GM21529 (cell line): ENCODE data around the gene NCS1.

Source experiments
- ATAC-seq: cut with Tn5 transposase; IDR thresholded peaks from one replicate; pipeline ENCODE4 v1.9.1; 2021; ENCODE audit not compliant: unreplicated experiment

The NCS1 gene

DNA sequence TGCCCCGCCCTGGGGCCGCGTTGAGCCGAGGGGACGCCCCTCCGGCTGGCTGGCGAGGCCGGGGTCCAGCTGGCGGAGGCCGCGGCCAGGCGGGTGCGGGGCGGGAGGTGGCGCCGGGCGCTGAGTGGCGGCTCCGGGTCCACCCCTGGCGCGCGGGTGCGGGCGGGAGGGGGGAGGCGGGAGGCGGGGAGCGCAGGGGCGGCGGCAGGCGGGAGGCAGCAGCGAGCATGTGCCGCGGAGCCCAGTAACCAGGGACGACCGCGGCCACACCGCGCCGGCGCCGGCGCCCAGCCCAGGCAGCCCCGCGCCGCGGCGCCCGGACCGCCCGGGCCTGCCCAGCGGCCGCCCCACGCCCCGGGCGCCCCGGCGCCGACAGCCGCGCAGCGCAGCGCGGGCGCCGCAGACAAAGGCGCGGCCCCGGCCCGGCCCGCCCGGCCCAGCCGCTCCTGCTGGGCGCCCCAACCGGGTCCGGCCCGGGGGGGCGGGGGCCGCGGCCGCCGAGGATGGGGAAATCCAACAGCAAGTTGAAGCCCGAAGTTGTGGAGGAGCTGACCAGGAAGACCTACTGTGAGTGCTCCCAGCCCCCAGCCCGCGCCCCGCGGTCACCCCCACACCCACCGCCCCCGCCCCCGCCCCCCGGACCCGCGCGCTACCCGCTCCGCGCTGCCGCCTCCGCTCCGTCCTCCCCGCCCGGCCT is at the start of gene NCS1:
Gene NCS1, plus strand, starts transcription at position 244 of the 697 bp plus-strand sequence. Its CDS starts 260 bp downstream, at position 504.
- no peak for ATAC-seq

DNA sequence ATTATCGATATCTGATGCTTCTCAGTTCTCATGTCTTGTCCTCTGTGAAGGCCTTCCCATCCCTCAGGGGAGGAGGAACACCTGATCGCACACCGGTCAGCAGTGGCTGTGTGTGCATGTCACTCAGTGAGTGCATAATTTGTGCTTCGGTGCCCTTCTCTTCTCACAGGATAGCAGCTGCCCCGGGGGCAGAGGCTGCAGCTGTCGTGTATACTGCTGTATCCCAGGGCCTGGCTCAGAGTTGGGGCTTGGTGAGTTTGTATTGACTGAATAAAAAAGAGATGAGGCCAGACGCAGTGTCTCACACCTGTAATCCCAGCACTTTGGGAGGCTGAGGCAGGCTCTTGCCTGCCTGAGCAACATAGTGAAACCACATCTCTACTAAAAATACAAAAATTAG is 49.7 kb upstream of the NCS1 start:
- ATAC-seq = no peak

DNA sequence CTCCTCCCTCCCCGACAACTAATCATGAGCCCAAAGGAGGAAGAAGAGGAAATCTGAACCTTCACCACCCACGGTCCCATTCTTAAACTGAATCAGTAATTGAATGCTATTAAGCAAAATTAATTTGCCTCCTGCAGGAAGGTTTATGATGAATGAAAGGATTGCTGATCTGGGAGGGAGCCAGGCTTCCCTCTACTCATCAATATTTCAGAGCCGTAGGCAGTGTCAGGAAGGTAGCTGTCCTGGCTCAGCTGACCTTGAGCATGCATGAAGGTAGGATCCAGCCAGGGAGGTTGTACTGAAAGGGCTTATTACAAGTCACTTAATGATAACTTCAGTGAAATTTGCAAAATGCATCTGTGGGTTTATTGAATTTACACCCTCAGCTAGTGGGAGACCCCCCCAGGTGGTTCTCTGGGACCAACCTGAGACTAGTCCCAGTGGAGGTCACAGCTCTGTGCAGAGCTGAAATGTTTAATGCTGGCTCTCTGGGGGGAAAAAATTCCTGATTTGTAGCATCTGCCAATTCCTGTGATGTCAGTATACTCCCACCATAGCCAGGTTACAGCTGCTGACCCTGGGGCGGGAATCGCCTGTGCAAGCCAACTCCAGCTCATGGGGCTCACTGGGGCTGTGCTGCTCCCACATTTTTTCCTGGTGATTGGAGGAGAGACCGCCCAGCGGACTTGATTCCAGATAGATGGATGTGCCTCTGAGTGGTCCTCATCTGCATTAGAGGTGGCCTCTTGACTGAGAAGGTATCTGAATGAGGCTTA is 47.9 kb upstream of the NCS1 start:
- ATAC-seq = no peak

DNA sequence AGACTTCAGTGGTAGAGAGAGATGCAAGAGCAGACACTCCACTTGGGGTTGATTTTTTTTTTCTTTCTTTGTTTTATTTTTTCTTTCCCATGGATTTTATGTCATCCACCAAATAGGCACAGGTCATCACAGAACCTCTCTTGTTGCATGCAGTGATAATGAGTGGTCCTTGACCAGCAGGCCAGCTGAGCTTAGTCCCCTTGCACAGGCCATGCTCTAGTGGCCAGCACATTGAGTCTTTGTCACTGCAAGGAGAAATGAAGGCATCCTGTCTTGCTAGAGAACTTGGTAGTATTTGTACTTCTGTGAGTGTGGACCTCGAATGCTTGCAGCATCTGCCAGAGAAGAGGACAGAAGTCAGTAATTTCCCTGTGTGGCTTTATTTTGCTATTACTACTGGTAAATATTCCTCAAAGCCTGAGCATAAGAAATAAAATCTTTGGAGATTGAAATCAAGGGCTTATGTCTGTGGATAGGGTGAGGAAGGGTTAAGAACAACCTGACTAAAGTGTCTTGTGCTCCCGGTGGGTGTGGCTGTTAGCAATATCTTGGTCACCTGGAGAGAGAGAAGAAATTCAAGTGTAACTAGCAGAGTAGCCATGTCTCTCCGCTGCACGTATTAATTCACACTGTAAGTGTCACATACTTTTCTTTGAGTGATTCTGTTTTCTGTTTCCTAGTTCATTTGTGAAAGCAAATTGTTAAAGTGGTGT is 45.3 kb upstream of the NCS1 start:
- ATAC-seq = no peak

DNA sequence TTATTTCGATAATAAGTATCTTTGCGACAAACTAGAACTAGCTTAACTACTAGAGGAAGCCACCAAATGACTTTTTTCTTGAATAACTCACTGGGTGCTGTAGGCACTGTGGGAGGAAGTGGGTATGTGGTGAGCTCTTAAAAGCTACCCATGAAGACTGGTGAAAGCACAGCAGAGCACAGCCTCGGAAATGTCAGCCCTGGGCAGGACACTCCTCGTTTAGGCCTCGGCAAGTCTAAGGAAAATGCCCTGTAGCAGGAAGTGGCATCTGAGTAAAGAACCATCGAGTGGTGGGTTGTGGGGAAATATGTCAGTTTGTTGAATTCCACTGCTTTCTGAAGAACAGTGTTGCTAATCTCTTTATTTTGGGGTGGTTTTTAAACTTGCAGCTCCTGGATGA is 44.0 kb upstream of the NCS1 start:
- ATAC-seq = peak; percentile 45

DNA sequence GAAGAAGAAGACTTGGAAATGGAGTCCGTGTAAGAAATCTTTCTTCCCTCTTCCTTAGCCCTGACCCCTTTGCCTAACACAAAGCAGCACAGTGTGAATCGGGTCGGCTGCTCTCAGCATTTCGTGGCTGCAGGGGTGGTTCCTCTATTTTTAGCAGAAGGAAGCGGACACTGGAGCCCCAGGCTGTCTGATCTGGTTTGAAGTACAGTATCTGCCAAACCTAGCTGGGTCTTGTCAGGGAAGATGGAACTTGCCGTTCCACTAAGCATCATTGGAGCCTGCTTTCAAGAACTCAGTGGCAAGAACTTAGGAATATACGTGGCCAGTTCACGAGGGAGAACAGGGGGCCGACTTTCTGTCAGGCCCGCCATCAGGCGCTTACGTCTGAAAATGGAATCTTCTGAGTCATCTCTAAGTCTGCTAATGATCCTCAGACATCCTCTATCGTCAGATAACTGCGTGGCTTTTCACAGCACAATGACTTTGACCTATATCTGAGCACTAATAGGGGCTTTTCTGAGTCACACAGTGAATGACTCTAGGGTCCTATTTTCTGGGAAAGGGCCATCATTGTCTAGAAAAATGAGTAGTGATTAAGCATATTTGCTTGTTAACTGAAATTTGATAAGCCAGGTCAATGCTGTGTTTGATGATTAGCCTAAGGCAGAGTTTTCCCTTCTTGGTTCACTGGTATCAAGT is 43.3 kb upstream of the NCS1 start:
- ATAC-seq = peak; percentile 70

DNA sequence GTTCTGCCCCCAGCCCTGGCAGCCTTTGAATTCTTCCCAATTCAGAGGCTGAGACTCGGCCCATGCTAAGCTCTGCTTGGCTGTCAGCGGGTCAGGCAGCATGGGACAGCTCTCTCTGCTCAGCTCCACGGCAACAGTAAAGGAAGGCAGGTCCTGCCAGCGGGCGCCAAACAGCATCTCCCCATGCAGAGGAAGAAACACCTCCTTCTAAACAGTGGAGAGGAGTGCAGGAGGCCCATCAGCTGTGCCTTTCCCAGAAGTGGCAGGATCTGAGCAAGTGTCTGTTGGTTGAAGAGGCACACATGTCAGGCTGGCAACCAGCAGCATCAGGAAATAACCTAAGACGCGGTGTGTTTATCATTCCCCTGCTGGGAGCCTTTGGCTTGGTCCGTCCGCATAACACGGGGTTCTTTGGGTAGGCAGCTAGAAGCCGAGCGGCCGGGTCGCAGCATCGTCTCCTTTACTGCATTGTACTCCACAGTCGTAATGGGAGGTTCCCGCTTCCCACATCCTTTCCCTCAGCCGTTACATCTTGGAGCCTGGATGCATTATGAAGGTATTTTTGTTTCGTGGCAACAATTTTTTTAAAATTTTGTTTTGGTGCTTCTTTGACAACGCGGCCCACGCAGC is 42.7 kb upstream of the NCS1 start:
- peak; percentile 20 for ATAC-seq

DNA sequence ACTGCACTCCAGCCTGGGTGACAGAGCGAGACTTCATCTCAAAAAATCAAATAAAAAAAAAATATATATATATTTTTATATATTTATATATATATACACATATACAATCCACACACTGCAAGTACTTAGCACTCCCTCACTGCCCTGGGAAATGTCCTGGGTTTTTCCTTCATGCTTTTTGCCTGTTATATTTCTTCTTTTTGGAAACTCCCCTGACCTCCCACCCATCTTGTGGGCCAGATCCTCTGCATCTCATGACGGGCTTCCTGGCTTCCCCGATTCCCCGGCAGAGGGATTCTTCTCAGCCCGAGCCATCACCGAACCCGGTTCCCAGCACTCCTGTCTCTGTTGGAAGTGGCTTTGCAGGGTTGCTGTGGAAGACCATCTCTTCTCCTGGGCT is 39.5 kb upstream of the NCS1 start:
- ATAC-seq = no peak

DNA sequence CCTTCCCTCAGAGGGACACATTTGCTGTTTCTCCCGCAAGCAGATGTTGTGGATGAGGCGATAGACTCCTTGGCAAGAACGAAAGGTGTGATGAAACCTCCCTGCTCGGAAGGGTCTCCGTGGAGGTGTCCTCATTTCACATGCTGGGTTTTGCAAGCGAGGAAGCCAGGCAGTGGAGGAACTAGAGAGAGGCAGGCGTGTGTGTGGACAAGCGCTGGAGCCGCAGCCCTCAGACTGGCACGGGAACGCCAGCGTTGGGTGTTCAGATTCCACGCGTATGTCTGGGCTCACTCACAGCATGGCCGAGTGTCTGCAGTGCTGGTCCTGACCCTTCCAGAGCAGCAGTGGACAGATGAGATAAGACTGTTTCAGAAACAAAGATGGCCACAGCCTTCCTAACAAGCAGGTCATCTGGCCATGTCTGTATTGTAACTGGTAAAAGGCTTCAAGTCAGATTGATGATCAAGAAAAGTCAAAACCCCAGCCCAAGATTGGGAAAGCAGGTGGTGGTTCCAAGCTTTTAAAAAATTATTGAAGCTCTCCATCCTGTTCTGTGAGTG is 35.0 kb upstream of the NCS1 start:
- ATAC-seq = no peak

DNA sequence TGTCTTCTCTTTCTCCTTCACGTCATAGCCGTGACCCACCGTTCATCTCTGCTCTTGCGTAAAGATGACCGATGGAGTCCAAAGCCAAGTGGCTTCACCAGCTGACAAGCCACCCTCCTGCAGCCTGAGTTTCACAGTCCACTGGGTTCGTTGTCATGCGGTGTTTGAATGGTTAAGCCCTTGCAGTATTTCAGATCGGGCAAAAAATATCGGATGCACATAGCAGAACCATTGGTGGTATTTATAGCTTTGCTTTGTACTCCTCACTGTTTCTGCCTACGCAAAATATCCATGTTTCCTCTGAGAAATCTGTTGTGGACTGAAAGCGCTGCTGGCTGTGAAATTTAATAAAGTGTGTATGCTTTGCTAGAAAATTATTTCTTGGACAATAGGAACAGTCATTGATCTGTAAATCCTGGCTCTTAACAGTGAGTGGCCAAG is 34.5 kb upstream of the NCS1 start:
- ATAC-seq = no peak

DNA sequence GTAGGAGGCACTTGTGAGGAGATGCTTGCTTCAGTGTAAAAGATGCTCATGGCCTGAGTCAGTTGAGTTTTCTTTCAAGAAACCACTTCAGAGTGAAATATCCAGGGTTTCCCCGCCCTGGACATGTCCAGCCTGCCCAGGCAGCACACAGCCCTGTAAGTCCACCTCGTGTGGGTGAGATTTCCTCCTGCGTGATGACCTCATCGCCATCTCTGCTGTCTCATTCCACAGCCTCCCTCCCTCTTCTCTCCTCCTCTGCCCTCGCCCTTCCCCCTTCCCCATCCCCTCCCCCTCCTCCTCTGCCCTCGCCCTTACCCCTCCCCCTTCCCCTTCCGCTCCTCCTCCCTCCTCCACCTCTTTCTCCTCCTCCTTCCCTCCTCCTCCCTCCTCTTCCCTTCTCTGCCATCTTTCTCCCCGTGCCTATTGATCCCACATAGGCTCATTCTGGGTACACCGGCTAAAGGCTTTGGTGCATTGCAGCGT is 34.0 kb upstream of the NCS1 start:
- ATAC-seq = no peak

DNA sequence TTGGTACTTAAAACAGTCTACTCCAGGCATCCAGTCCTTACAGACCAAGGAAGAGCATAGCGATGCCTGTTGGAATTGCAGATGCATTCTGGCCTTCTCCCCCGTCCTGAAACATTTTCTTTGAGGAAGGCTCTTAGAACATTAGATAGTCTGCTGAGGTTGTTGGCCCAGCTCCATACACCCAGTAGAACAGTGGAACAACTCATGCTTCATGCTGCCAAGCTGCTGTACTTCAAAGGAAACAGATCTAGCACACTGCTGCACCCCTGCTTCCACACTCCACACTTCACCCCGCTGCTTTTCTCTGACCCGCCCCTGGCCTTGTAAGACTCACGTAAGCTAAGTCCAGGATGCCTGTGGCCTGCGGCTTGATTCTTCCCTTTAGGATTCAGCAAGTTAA is 33.4 kb upstream of the NCS1 start:
- no peak for ATAC-seq

DNA sequence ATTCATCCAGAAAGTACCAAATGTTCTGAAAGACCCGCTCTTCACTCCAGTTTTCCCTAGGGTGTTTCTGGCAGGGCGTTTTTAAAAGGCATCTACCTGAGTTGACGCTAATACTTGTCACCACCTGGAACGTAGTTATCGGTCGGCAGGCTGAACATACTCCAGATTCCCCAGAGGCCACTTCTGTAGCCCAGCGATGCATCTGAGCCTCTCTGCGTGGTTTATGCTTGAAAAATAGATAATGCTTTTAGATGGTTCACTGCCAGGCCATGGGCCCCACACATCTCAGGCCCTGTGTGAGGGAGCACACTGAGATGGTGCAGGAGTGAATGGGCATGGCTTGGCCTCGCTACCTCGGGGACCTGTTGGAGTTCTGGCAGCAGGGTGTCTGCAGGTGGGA is 33.0 kb upstream of the NCS1 start:
- ATAC-seq = no peak

DNA sequence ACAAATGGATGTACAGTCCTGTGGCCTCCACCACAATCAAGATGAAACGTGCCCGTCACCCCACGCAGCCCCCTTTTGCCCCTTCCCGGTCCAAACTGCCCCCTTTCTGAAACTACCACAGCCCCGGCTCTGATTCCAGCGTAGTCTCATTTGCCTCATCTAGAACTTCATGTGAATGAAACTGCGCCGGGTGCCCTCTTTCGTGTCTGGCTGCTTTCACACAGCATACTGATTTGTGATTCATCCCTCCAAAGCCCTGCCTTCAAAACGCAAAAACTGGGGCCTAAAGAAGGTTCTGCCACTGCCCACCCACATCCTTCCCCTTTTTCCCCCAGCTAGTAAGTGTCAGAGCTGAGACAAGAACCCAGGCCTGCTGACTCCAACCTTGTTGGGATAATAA is 31.5 kb upstream of the NCS1 start:
- ATAC-seq = no peak

DNA sequence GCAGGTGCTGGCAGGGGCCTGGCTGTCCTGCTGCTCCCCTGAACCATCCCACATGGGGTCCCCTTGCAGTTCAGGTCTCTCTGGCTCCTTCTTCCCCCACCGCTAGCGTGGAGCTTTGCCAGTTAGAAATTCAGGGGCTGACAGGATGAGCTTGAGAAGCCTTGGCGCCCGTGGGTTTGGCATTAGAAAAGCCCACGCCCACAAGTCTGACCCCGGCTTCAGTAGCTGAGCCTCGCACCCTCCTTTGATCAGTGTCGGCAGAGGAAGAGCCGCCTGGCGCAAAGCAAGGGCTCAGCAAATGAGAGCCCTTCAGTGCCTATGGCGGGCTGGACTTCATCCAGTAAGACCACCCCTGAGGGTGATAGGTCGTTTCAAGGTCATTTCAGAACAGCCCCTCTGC is 30.1 kb upstream of the NCS1 start:
- no peak for ATAC-seq

DNA sequence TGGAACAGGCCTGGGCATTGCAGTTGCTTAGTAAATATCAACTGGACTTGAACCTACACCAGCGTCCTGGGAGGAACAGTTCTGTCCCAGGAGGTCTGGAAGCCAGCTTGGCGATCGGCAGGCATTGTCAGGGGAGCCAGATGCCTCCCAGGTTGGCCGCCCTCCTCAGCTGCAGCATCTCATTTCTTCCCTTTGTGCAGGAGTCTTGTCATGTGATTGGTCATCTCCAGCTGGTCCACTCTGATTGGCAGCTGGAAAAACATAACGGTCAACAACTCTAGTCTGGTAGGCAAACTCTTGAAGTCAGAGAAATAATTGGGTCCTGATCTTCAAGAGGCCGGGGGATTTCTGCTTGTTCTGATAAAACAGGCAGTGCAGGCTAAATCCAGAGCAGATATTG is 29.6 kb upstream of the NCS1 start:
- ATAC-seq = no peak

DNA sequence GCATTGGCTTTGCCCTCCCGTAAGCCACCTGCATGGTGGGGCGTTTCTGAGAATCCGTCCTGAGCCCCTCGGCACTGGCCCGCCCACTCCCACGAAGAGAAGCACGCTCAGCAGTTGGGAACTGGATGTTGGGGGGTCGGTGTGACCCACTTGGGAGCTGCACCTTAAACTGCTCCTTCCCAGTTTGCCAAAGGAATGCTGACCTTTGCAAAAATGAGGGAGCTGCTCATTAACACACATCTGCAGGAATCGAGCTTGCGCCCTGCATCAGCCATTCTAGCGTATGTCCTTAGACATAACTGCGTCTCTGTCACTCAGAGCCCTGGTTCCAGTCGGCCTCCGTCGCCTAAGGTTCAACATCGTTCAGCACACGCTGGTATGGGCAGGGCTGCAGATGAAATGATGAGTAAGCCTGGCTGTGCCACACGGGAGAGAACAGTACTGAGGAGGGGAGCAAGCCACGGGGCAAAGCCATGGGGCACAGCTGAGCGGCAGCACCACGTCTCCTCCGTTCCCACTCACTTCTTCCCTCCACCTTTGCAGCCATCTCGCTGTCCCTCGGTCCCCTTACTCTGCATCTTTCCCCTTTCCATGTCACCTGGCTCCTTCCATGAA is 28.8 kb upstream of the NCS1 start:
- no peak for ATAC-seq

DNA sequence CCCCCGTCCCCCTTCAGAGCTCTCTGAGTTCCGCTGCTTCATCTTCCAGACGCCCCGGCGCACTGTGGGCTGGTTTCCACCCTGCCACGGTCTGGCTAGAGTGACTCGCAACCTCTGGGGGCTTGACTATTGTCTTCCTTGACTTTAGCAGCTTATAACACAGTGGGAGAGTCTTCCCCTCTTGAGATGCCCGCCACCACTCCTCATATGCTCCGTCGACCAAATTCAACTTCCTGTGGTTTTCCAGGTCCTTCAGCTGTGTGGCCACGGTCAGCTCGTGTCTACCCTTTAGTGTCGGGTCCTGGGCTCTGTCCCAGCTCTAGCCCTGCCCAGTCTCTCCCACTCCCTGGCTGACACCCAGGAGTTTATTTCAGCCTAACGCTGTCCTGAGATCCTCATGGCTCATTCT is 28.2 kb upstream of the NCS1 start:
- ATAC-seq = no peak

DNA sequence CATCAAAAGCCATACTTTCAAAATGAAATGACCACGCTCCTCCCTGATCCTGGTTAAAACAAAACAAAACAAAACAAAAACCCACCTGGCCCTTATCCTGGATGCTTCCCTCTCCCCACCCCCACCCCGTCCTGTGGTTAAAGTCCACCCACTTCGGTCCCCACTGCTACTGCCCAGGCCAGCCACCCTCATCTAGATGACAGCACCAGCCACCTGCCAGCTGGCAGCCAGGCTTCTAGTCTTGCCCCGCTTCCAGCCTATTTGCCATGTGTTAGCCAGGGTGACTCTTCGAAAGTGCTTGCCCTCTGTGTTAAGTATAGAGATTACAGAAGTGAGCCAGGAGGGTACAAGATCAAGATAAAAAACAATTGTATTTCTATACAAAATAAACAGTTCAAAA is 27.5 kb upstream of the NCS1 start:
- no peak for ATAC-seq

DNA sequence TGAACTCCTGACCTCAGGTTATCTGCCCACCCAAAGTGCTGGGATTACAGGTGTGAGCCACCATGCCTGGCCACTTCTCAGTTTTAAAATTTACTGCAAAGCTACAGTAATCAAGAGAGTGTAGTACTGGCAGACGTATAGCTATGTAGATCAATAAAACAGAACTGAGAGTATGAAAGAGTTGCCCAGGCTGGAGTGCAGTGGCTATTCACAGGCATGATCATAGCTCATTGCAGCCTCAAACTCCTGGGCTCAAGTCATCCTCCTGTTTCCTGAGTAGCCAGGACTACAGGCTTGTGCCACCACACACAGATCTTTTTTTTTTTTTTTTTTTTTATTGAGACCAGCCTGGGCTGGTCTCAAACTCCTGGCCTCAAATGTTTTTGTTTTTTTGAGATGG is 26.5 kb upstream of the NCS1 start:
- ATAC-seq = no peak
